ENCODE data around the gene PPEF1.

DNA sequence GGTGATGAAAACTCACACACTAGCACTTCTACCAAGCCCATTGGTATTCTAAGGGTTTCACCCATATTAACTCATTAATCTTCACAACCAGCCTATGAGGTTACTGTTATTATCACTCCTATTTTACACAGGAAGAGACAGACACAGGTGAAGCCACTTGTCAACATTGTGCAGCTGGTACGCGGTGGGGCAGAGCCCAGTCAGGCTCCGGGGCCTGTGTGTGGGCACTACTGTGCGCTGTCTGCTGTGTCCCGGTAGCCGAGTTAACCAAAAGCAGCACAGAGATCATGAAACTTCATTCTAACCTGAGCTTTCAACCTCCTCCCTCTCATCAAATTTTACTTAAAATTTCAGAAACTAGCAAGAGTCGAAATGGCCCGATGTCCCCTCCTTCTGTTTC lies 165.2 kb downstream of the PPEF1 start:
- TF ChIP-seq, protein P1, sequence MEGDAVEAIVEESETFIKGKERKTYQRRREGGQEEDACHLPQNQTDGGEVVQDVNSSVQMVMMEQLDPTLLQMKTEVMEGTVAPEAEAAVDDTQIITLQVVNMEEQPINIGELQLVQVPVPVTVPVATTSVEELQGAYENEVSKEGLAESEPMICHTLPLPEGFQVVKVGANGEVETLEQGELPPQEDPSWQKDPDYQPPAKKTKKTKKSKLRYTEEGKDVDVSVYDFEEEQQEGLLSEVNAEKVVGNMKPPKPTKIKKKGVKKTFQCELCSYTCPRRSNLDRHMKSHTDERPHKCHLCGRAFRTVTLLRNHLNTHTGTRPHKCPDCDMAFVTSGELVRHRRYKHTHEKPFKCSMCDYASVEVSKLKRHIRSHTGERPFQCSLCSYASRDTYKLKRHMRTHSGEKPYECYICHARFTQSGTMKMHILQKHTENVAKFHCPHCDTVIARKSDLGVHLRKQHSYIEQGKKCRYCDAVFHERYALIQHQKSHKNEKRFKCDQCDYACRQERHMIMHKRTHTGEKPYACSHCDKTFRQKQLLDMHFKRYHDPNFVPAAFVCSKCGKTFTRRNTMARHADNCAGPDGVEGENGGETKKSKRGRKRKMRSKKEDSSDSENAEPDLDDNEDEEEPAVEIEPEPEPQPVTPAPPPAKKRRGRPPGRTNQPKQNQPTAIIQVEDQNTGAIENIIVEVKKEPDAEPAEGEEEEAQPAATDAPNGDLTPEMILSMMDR (IDR thresholded peaks at IDR 0.05): no peak
- TF ChIP-seq POLR2A (IDR thresholded peaks at IDR 0.05) (no peak), EP300 (IDR thresholded peaks at IDR 0.05) (no peak), POLR2AphosphoS5 (IDR thresholded peaks at IDR 0.05) (no peak)

Data from gastroesophageal sphincter (tissue), 3 donors.